Activated CD4-positive, alpha-beta T cell treated with anti-CD3 and anti-CD28 coated beads for 48 hours (primary cell): ENCODE results near the gene KLHDC4.
"Not testable (repeated sequence)": the region's sequence is repeated elsewhere in the genome, so short reads cannot be mapped to it uniquely, and the experiment has no call there.

Experiments
- DNase-seq: peaks from one replicate; pipeline ENCODE4 v3.0.0-alpha.2; 2020

KLHDC4 gene

GRCh38 chr16:87787451-87788091 is 21.8 kb upstream of the KLHDC4 start:
- DNase-seq: not testable (repeated sequence)

- DNase-seq: no peak
Measured at GRCh38 chr16:87784812-87785211, 19.0 kb upstream of the KLHDC4 start.

DNA sequence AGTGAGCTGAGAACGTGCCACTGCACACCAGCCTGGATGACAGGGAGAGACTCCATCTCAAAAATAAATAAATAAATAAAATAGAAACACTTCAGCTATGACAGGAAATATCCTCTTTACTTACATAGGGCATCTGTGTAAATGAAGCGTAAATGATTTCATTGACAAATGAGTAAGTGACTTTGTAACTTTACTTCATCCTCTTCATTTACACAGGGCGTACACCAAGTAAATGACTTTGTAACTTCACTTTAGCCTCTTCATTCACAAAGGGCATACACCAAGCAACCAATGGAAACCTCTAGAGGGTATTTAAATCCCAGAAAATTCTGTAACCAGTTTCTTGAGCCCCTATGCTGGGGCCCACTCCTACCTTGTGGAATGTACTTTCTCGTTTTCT is 16.2 kb upstream of the KLHDC4 start:
- DNase-seq: no peak

- peak; percentile 71 for DNase-seq
Measured at GRCh38 chr16:87780385-87780989, 14.7 kb upstream of the KLHDC4 start.

DNA sequence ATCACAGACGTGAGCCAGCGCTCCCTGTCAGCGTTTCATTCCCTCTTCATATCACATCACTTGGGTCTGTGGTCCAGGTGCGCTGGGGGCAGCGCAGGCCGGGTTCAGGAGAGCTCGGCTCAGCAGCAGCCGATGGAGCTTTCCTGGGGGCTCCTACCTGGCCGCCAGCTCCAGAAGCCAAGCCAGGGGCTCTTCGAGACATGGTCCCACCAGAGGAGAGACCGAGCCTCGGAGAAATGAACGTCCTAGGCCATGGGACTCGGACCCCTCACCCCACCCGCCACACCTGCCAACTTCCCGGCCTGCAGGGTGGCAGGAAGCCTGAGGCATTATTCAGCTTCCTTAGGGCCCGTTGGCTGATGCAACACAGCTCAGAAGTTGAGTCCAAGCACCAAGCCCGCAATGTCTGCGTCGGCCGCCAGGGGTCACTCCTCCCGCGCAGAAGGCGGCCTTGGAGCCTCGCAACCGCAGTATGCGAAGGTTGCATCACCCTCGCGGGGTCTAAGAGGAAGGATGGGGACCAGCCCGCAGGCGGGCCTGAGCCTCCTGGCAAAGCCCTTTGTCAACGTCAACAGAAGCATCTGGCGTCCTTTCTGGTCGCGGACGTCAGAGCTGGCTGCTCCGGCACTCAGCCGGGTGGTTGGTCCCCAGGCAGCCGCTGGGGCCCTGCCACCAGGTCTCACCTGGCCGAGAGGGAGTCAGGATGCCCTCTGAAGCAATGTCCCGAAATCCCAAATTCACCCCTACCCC is 13.2 kb upstream of the KLHDC4 start:
- peak; percentile 98 for DNase-seq

GRCh38 chr16:87778476-87778829 is 12.7 kb upstream of the KLHDC4 start:
- DNase-seq: peak; percentile 31

- DNase-seq: not testable (repeated sequence)
Measured at GRCh38 chr16:87773836-87774235, 8.1 kb upstream of the KLHDC4 start.

GRCh38 chr16:87767456-87767855 is 1.7 kb upstream of the KLHDC4 start:
- DNase-seq: not testable (repeated sequence)

DNA sequence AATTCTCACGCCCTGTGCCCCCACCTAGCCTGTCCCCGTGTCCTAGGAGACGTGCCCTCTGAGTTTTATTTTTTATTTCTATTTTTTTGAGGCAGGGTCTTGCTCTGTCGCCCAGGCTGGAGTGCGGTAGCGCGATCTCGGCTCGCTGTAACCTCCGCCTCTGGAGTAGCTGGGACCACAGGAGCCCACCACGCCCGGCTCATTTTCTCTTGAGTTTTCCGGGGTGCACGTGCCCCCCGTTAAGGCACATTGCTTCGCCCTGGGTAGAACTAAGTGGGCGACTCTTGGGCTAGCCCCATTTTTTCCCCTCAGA is 655 bp upstream of the KLHDC4 start:
- no peak for DNase-seq

GRCh38 chr16:87765473-87765775 is 362 bp downstream of the KLHDC4 start:
- peak; percentile 51 for DNase-seq

GRCh38 chr16:87764600-87765472 is 950 bp downstream of the KLHDC4 start:
- peak; percentile 17 for DNase-seq

DNA sequence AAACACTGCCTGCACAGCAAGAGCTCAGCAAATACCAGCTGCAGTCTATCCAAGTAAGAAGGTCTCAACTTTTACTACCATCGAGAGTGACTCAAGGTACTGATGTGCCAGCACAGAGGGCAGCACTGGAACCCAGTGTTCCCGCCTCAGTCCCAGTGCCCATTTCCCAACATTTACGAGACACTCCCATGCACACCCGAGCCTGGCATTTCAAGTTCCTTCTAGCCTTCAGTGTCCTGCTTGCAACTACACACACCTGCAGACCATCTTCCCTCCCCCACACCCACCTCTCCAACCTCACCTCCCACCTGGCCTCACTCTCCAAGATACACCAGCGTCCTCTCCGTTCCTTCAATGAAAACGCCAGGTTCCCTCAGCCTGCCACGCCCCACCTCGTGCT is 3.2 kb downstream of the KLHDC4 start:
- no peak for DNase-seq

DNA sequence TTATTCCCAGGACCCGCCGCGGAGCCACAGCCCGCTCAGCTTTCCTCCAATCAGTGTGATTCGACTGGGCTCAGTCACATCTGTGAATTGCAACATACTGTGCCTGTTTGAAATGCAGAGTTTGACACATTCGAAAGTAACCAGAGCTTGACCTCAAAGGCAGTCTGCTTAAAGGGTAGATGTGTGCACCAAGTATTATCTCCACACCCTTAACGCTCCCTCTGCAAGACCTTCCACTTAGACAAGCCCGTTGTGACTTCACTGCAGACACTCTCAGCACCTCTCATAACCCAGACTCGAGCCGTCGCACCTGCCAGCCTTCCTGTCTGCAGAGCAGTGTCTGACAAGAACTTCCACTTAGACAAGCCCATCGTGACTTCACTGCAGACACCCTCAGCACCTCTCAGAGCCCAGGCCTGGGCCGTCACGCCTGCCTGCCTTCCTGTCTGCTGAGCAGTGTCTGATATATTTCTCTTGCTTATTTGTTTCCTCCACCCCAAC is 3.7 kb downstream of the KLHDC4 start:
- DNase-seq: no peak

- no peak for DNase-seq
Measured at GRCh38 chr16:87761060-87761459, 4.7 kb downstream of the KLHDC4 start.

DNA sequence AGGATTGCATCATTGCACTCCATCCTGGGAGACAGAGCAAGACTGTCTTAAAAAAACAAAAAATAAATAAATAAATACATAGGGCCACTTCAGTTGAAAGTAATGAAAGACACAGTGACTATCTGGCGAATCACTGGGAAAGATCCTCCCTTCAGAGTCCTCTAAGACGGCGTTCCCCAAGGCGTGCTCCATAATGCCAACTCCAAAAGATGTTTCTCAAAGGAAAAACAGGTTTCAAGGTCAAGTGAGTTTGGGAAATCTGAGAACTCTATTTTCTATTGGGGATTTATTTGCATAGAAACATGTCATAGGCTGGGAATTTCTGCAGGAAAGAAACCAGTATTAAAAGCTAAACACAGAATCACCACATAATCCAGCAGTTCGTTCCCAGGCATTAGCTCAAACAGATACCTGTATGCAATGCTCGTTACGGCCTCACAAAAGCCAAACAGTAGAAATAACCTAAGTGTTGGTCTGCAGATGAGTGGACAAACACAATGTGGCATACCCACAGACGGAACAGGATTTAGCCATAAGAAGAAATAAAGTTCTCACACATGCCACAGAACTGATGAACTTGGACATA is 7.9 kb downstream of the KLHDC4 start:
- DNase-seq: no peak

- no peak for DNase-seq
Measured at GRCh38 chr16:87754535-87754934, 11.3 kb downstream of the KLHDC4 start.

GRCh38 chr16:87747626-87748414 is 18.0 kb downstream of the KLHDC4 start:
- DNase-seq: no peak

DNA sequence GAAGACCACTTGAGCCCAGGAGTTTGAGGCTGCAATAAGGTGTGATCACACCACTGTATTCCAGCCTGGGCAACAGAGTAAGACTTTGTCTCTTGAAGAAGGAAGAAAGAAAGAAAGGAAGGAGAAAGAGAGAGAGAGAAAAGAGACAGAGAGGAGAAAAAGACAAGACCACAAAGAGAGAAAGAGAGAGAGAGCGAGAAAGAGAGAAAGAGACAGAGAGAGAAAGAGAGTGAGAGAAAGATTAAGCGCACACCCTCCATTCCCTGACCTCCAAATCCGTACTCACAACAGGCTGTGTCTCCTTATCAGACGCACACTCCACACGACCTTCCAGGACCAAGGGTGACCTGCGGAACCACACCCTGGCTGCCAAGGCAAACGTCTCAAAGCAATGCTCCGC is 19.6 kb downstream of the KLHDC4 start:
- DNase-seq: no peak

- no peak for DNase-seq
Measured at GRCh38 chr16:87744750-87745514, 20.9 kb downstream of the KLHDC4 start.

GRCh38 chr16:87742781-87743490 is 22.9 kb downstream of the KLHDC4 start:
- no peak for DNase-seq
